H1 (cell line): ENCODE measurements around the gene PPM1L. TPM values are rescaled to one million over a fixed set of nuclear protein-coding genes. Genes with fewer than 3 reads are reported as not detected.

Experiments
- CTCF ChIA-PET: fragments of 300-600 bp; sonication (Branson Sonifier 250); formaldehyde crosslinking; loops from one replicate; lab custom pipeline; 2021; ENCODE audit not compliant: partially characterized antibody; lab: Charles Lee
- POLR2A ChIA-PET: fragments of 300-600 bp; sonication (Branson Sonifier 250); formaldehyde crosslinking; loops from one replicate; lab custom pipeline; 2021; ENCODE audit warnings: inconsistent platforms; ENCODE audit not compliant: partially characterized antibody; lab: Charles Lee
- DNase-seq, 2 experiments: peaks; one replicate each; pipeline versions ENCODE4 v3.0.0 to v3.0.0-alpha.2; 2010 to 2022; ENCODE audit warnings: low spot score in 2 of 2, low read depth in 1 of 2, mixed read lengths in 1 of 2
- FAIRE-seq: peaks from 2 replicates; lab custom pipeline; 2011; peaks lifted over from hg19 to GRCh38; lab: Jason Lieb, UNC
- H2AFZ ChIP-seq: 2 replicates; pipeline ENCODE4 v1.8.1; 2012; ENCODE audit warnings: low read length, inconsistent platforms
- H2AK5ac ChIP-seq: 2 replicates; pipeline ENCODE4 v1.6.1; 2013; ENCODE audit warnings: low read depth, low read length
- H2BK120ac ChIP-seq: replicated peaks from 2 replicates; pipeline ENCODE3; 2013; ENCODE audit warnings: low read depth, low read length, inconsistent platforms
- H2BK12ac ChIP-seq: 2 replicates; pipeline ENCODE4 v1.6.1; 2013; ENCODE audit warnings: low read depth, low read length
- H2BK15ac ChIP-seq: 2 replicates; pipeline ENCODE4 v1.6.1; 2013; ENCODE audit warnings: low read length
- H2BK20ac ChIP-seq: 2 replicates; pipeline ENCODE4 v1.6.1; 2013; ENCODE audit warnings: low read length
- H2BK5ac ChIP-seq: 2 replicates; pipeline ENCODE4 v1.6.1; 2013; ENCODE audit warnings: low read depth, low read length
- H3K14ac ChIP-seq: 2 replicates; pipeline ENCODE4 v1.6.1; 2013; ENCODE audit warnings: inconsistent platforms; ENCODE audit not compliant: insufficient read length
- H3K18ac ChIP-seq: 2 replicates; pipeline ENCODE4 v1.6.1; 2013; ENCODE audit warnings: low read length; ENCODE audit errors: extremely low read depth
- H3K23ac ChIP-seq: 2 replicates; pipeline ENCODE4 v1.6.1; 2013; ENCODE audit warnings: inconsistent platforms; ENCODE audit not compliant: insufficient read length
- H3K23me2 ChIP-seq: 2 replicates; pipeline ENCODE4 v1.6.1; 2013; ENCODE audit warnings: low read depth, low read length
- H3K27ac ChIP-seq: 2 replicates; pipeline ENCODE4 v1.6.1; 2011; ENCODE audit warnings: low read depth, low read length, inconsistent platforms
- H3K27me3 ChIP-seq, 4 experiments: replicated peaks in 1 of 4; 1 replicate in 1 of 4; 2 replicates in 3 of 4; pipeline versions ENCODE4 v1.6.1 to v1.8.1; 2011 to 2013; ENCODE audit warnings: low read length in 3 of 4, mild to moderate bottlenecking in 3 of 4, inconsistent platforms in 2 of 4, mixed read lengths in 2 of 4, moderate library complexity in 1 of 4; ENCODE audit not compliant: control insufficient read depth in 3 of 4, insufficient read depth in 3 of 4; ENCODE audit errors: extremely low read depth in 1 of 4
- H3K36me3 ChIP-seq, 4 experiments: 2 replicates each; pipeline versions ENCODE4 v1.6.1 to v1.8.1; 2011 to 2013; ENCODE audit warnings: mild to moderate bottlenecking in 4 of 4, low read length in 3 of 4, moderate library complexity in 2 of 4, control low read depth in 1 of 4, inconsistent platforms in 1 of 4; ENCODE audit not compliant: insufficient read depth in 4 of 4, control insufficient read depth in 2 of 4
- H3K4ac ChIP-seq: replicated peaks from 2 replicates; pipeline ENCODE3; 2013; ENCODE audit warnings: low read length, low read depth, mixed read lengths, inconsistent platforms; ENCODE audit not compliant: insufficient read length
- H3K4me1 ChIP-seq, 4 experiments: replicated peaks in 1 of 4; 1 replicate in 1 of 4; 2 replicates in 3 of 4; pipeline versions ENCODE4 v1.6.1 to v1.8.1; 2011 to 2013; ENCODE audit warnings: low read length in 3 of 4, inconsistent platforms in 2 of 4, mixed read lengths in 1 of 4; ENCODE audit not compliant: insufficient read depth in 4 of 4, control insufficient read depth in 3 of 4
- H3K4me2 ChIP-seq, 2 experiments: 2 replicates each; pipeline versions ENCODE4 v1.6.1 to v1.8.1; 2011 to 2013; ENCODE audit warnings: low read depth in 2 of 2, low read length in 2 of 2, control low read depth in 1 of 2, inconsistent platforms in 1 of 2, mild to moderate bottlenecking in 1 of 2; ENCODE audit not compliant: insufficient read depth in 1 of 2
- H3K4me3 ChIP-seq, 4 experiments: fragments of 200-600, 300-600 bp in 1 of 4; sonication (generic), shearing (Covaris generic), sonication (Bioruptor Twin) in 1 of 4; 2 replicates each; pipeline versions ENCODE4 v1.5.1 to v1.8.1; 2011 to 2016; ENCODE audit warnings: low read length in 4 of 4, low read depth in 3 of 4, control low read depth in 2 of 4, inconsistent platforms in 2 of 4, mild to moderate bottlenecking in 2 of 4, mixed read lengths in 1 of 4, moderate library complexity in 1 of 4; ENCODE audit not compliant: insufficient read depth in 2 of 4; ENCODE audit errors: extremely low read depth in 1 of 4
- H3K56ac ChIP-seq: replicated peaks from 2 replicates; pipeline ENCODE3; 2013; ENCODE audit warnings: low read depth, mild to moderate bottlenecking, mixed read lengths, low read length, inconsistent platforms; ENCODE audit not compliant: insufficient read length
- H3K79me1 ChIP-seq: 2 replicates; pipeline ENCODE4 v1.6.1; 2013; ENCODE audit warnings: low read depth, low read length, control low read depth
- H3K79me2 ChIP-seq, 2 experiments: 2 replicates each; pipeline versions ENCODE4 v1.6.1 to v1.8.1; 2012 to 2013; ENCODE audit warnings: low read length in 2 of 2, mild to moderate bottlenecking in 2 of 2, inconsistent platforms in 1 of 2; ENCODE audit not compliant: insufficient read depth in 2 of 2, control insufficient read depth in 1 of 2
- H3K9ac ChIP-seq, 4 experiments: replicated peaks in 1 of 4; 1 replicate in 1 of 4; 2 replicates in 3 of 4; pipeline versions ENCODE4 v1.6.1 to v1.8.1; 2011 to 2013; ENCODE audit warnings: low read depth in 3 of 4, low read length in 3 of 4, control low read depth in 2 of 4, mild to moderate bottlenecking in 2 of 4, moderate library complexity in 2 of 4, inconsistent platforms in 1 of 4; ENCODE audit errors: extremely low read depth in 1 of 4
- H3K9me3 ChIP-seq, 2 experiments: 2 replicates each; pipeline versions ENCODE4 v1.6.1 to v1.8.1; 2012 to 2013; ENCODE audit warnings: mild to moderate bottlenecking in 2 of 2, moderate library complexity in 2 of 2, control low read depth in 1 of 2, inconsistent platforms in 1 of 2, low read depth in 1 of 2, low read length in 1 of 2, mixed read lengths in 1 of 2; ENCODE audit not compliant: insufficient read depth in 2 of 2
- H4K20me1 ChIP-seq, 2 experiments: replicated peaks in 1 of 2; 2 replicates each; pipeline versions ENCODE3 to v1.8.1; 2011 to 2013; ENCODE audit warnings: inconsistent platforms in 2 of 2, low read length in 2 of 2, mild to moderate bottlenecking in 1 of 2; ENCODE audit not compliant: insufficient read depth in 2 of 2, control insufficient read depth in 1 of 2
- H4K5ac ChIP-seq: 2 replicates; pipeline ENCODE4 v1.6.1; 2013; ENCODE audit warnings: low read length, low read depth, mixed read lengths, inconsistent platforms; ENCODE audit not compliant: insufficient read length
- H4K8ac ChIP-seq: 2 replicates; pipeline ENCODE4 v1.8.0; 2013; ENCODE audit warnings: mild to moderate bottlenecking, moderate library complexity, low read length, inconsistent platforms; ENCODE audit not compliant: insufficient read depth; ENCODE audit errors: extremely low read depth
- H4K91ac ChIP-seq: replicated peaks from 2 replicates; pipeline ENCODE3; 2013; ENCODE audit warnings: low read length, mixed read lengths, inconsistent platforms; ENCODE audit not compliant: insufficient read length
- ASH2L ChIP-seq: fragments of 200-600, 300-600 bp; sonication (generic); IDR thresholded peaks from one replicate; pipeline ENCODE4 v1.7.1; 2017; ENCODE audit warnings: low read length
- BACH1 ChIP-seq: IDR thresholded peaks from 2 replicates; pipeline ENCODE4 v1.6.1; 2012; ENCODE audit warnings: low read length, improper control_type of control experiment
- CBX8 ChIP-seq: fragments of 300-800, 300-1000 bp; sonication (generic); IDR thresholded peaks from 2 replicates; pipeline ENCODE4 v1.7.1; 2016; ENCODE audit warnings: low read depth, low read length, borderline replicate concordance
- CREB1 ChIP-seq: IDR thresholded peaks from 2 replicates; pipeline ENCODE4 v1.6.1; 2012; ENCODE audit warnings: inconsistent platforms
- E2F6 ChIP-seq: IDR thresholded peaks from 2 replicates; pipeline ENCODE4 v1.6.1; 2012; ENCODE audit warnings: inconsistent platforms
- EZH2 ChIP-seq: fragments of 200-600 bp; sonication (generic); IDR thresholded peaks from 2 replicates; pipeline ENCODE4 v1.7.1; 2012; ENCODE audit warnings: low read depth, mild to moderate bottlenecking, moderate library complexity, low read length, inconsistent platforms; ENCODE audit not compliant: severe bottlenecking
- GTF2F1 ChIP-seq: IDR thresholded peaks from 2 replicates; pipeline ENCODE4 v1.6.1; 2012; ENCODE audit warnings: low read depth, low read length, improper control_type of control experiment, borderline replicate concordance
- HDAC2 ChIP-seq, 2 experiments: fragments of 300-600 bp in 1 of 2; sonication (generic) in 1 of 2; IDR thresholded peaks; 2 replicates each; pipeline ENCODE4 v1.6.1; 2011 to 2012; ENCODE audit warnings: low read depth in 2 of 2, low read length in 2 of 2, mild to moderate bottlenecking in 2 of 2, moderate library complexity in 2 of 2, borderline replicate concordance in 1 of 2, inconsistent platforms in 1 of 2
- HDAC6 ChIP-seq: IDR thresholded peaks from one replicate; pipeline ENCODE4 v1.7.1; 2012; ENCODE audit warnings: low read depth, mild to moderate bottlenecking, inconsistent platforms, low read length, moderate library complexity
- JUND ChIP-seq: IDR thresholded peaks from 2 replicates; pipeline ENCODE4 v1.6.1; 2011; ENCODE audit warnings: mild to moderate bottlenecking, improper control_type of control experiment, low read length
- KDM5A ChIP-seq: fragments of 200-600 bp; IDR thresholded peaks from 2 replicates; pipeline ENCODE4 v1.7.1; 2012; ENCODE audit warnings: mild to moderate bottlenecking, low read length, inconsistent platforms, mixed read lengths
- SIRT6 ChIP-seq: IDR thresholded peaks from one replicate; pipeline ENCODE4 v1.7.1; 2012; ENCODE audit warnings: low read length, inconsistent platforms
- SP1 ChIP-seq: IDR thresholded peaks from 2 replicates; pipeline ENCODE4 v1.6.1; 2011; ENCODE audit warnings: low read depth, low read length
- TAF1 ChIP-seq: IDR thresholded peaks from 2 replicates; pipeline ENCODE4 v1.6.1; 2011; ENCODE audit warnings: mild to moderate bottlenecking, low read depth, low read length
- TCF12 ChIP-seq: IDR thresholded peaks from 2 replicates; pipeline ENCODE4 v1.6.1; 2011; ENCODE audit warnings: low read depth, mild to moderate bottlenecking, low read length
- WGBS, 2 experiments: shearing (Covaris generic) in 1 of 2; methylation state at CpG; one replicate each; pipeline versions ENCODE4 v1.1.6 to v1.1.7; 2013 to 2015; ENCODE audit warnings: low lambda C conversion rate in 2 of 2, mixed read lengths in 2 of 2, inconsistent platforms in 1 of 2, low coverage in 1 of 2, missing lambda C conversion rate in 1 of 2; ENCODE audit not compliant: insufficient replicate concordance in 2 of 2, insufficient coverage in 1 of 2, insufficient read length in 1 of 2; ENCODE audit errors: extremely low coverage in 1 of 2, missing lambda C conversion rate in 1 of 2; 5-methylcytosine and 5-hydroxymethylcytosine counted together
- polyA plus RNA-seq, 7 experiments: library from polyadenylated mRNA; depleted of rRNA in 3 of 7; stranded (reverse) in 5 of 7; unstranded in 2 of 7; fragments of >200 nt in 5 of 7; fragments of 200-250 nt in 2 of 7; gene quantifications; 1 replicate in 5 of 7; 2 replicates in 1 of 7; 4 replicates in 1 of 7; pipeline versions ENCODE4 v1.2.1 to v1.2.3, GENCODE V29; 2011 to 2013; ENCODE audit warnings: missing spikeins in 2 of 7, mixed read lengths in 2 of 7
- total RNA-seq: library from RNA; stranded (reverse); fragmentation: NEBNext Ultra II Directional; extraction: Animal tissue kit (Norgen Biotek cat#: 25700); gene quantifications from 2 replicates; pipeline ENCODE4 v1.2.1, GENCODE V29; 2021

The PPM1L gene
- total and polyA plus RNA-seq, 2 of the 8 experiments (the other 6 are each of a cell fraction or from before 2014, with no cell fraction given): 2.8 to 18.1 TPM

GRCh38 chr3:160806686-160807085 is 50.7 kb downstream of the PPM1L start:
- Histone ChIP-seq H2AK5ac (no peak overlapping the region), H3K4me3 (no peak overlapping the region), H2BK20ac (no peak overlapping the region), H3K9ac (no peak overlapping the region), H3K56ac (no peak overlapping the region), H2BK5ac (no peak overlapping the region), H3K4me1 (peaks cover 1 to 5% (median 2%) of the 10 kb centered on the region in 4 experiments; a peak in 3 of 7 replicates), H3K4me2 (no peak overlapping the region), H2BK12ac (no peak overlapping the region), H2BK15ac (no peak overlapping the region), H3K36me3 (no peaks in the 10 kb centered on the region), H4K20me1 (peaks cover 0 to 2% of the 10 kb centered on the region in 2 experiments), H3K4ac (no peak overlapping the region), H2AFZ (no peak overlapping the region), H3K23ac (no peak overlapping the region), H4K8ac (no peak overlapping the region), H3K18ac (no peak overlapping the region), H3K23me2 (no peaks in the 10 kb centered on the region; the same call in 1 of the 2 replicates), H3K27me3 (no peaks in the 10 kb centered on the region), H2BK120ac (no peak overlapping the region), H4K5ac (no peak overlapping the region), H3K79me1 (no peaks in the 10 kb centered on the region; the same call in 1 of the 2 replicates), H3K79me2 (no peaks in the 10 kb centered on the region; a peak in 2 of 4 replicates), H3K27ac (no peak overlapping the region), H3K14ac (no peak overlapping the region), H3K9me3 (no peaks in the 10 kb centered on the region), H4K91ac (no peak overlapping the region)
- 82% methylated on average over 3 of the region's 3 CpGs; no CpG with 5 or more reads in 1 of the 2 experiments for WGBS, 2 experiments
- ChIA-PET POLR2A (no interaction called here), CTCF (interaction anchor here (0.6 kb wide), 1 partner anchor 113 kb away, joined by 3 read pairs; no protein-coding TSS in a partner anchor)
- DNase-seq (no peak), FAIRE-seq (no peak)
- TF ChIP-seq SP1 (no peak), CBX8 (no peak), ASH2L (no peak), CREB1 (no peak), HDAC2 (IDR thresholded peaks at IDR 0.05; ENCODE audit: borderline replicate concordance in 1 of 2, low read depth in 2 of 2, low read length in 2 of 2) (no peak), E2F6 (no peak), EZH2 (no peak), JUND (no peak), GTF2F1 (no peak), KDM5A (no peak), TAF1 (no peak), BACH1 (no peak), SIRT6 (no peak), HDAC6 (no peak), TCF12 (no peak)
